Measurements from ENCODE around the gene DNHD1. TPM values are rescaled to one million over a fixed set of nuclear protein-coding genes. Genes with fewer than 3 reads are reported as not detected.

Gene DNHD1
- total RNA-seq, 1 donor from 2014 or later: 7.8 TPM

DNA sequence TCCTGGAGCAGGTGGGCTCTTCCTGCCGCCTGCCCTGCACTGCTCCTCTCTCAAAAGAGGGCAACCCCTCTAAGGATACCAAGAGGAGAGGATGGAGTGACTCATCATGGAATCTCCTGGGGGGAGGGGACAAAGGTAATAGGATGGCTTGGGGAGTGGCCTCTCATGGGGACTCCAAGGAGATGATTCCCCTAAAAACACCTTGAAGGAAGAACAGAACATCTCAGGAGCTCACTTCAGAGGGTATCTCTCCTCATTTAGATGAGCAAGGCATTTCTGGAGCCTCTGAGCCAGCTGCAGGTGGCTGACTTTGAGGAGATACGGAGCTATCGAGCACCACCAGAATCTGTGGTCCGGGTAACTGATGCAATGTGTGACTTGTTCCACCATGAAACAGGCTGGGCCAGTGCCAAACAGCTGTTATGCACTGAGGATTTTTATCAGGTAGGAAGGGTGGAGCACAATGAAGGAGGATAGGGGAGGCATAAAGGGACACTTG lies 66.1 kb downstream of the DNHD1 start:
- DNase-seq (ENCODE audit: low read depth): no peak

DNA sequence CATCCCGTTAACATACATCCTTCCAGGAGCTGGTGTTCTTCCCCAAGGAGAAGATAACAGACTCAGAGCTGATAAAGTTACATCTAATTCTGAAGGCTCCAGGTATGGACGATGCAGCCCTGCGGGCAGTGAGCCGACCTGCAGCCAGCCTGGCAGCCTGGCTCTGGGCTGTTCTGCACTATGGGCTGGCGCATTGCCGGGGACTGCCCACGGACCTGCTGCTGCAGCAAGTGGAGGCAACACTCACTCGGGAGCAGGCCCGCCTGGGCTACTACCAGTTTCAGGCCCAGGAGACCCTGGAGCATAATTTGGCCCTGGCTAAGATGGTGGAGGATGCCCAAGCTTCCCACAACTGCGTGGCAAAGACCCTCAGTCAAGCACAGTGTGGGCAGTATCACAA lies 66.6 kb downstream of the DNHD1 start:
- DNase-seq (ENCODE audit: low read depth): no peak

DNA sequence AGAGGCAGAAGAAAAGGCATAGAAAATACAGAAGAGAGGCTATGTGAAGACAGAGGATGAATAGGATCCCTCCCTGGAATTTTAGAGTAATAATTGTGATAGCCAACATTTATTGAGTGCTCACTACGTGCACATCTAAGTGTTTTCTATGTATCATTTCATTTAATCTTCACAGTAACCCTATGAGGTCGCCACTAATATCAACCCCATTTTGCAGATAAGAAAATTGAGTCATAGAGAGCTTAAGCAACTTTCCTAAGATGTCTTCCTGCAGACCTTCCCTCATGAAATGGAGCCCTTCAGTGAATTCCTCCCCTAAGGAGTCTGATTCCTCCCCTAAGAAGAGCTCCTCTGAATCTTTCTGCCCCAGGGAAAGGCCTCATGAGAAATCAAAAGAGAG lies 68.2 kb downstream of the DNHD1 start:
- no peak for DNase-seq (ENCODE audit: low read depth)

DNA sequence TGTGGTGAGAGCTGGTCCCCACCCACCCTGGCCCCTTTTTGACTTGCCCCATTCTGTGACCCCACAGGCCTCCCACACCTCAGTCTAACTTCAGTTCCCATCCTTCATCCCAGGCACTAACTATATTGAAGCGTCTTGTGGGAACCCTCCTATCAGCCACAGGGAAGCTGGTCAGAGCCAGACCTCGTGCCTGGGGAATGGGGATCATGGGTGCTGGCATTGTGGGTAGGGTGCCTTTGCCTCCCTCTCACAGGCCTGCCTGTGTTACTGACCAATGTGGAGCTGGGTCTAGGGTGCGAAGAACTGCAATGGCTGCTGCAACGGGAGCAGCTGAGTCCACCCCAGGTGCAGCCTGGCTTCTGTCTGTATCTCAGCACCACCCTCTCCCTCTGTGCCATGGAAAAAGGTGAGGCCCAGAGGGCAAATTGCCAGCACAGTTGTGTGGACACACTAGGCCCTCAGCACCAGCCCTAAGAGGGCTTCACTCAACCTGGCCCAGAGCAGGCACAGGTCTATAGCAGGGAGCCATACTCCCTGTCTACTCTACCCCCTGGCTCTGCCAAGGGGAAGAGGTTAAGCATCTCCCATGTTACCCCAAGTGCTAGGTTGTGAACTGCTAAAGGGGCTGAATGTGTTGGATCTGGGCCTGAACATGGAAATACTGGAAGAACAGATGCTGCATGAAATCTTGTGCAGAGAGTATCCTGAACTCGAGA lies 69.1 kb downstream of the DNHD1 start:
- DNase-seq (ENCODE audit: low read depth): no peak

DNA sequence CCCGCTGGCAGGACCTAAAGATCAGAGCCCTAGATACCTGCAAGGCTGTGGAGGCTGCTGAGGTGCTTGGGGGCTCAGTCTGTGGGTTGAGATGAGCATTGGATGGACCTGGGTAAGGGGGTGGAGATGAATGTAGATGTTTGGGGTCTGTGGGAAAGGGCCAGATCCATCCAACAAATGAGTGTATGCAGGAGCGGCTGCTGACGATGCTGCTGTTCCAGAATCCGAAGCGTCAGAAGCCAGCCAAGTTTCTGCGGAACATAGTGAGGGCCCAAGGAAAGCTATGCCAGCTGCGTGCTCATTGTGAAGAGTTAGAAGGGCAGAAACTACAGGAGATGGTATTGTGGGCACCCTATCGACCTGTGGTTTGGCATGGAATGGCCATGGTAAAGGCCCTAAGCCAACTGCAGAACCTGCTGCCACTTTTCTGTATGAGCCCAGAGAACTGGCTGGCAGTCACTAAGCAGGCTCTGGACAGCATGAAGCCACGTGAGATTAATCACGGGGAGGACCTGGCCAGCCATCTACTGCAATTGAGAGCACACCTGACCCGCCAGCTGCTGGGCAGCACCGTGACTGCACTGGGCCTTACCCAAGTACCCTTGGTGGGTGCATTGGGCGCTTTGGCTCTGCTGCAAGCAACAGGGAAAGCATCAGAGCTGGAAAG lies 69.8 kb downstream of the DNHD1 start:
- peak; percentile 75 for DNase-seq (ENCODE audit: low read depth)

DNA sequence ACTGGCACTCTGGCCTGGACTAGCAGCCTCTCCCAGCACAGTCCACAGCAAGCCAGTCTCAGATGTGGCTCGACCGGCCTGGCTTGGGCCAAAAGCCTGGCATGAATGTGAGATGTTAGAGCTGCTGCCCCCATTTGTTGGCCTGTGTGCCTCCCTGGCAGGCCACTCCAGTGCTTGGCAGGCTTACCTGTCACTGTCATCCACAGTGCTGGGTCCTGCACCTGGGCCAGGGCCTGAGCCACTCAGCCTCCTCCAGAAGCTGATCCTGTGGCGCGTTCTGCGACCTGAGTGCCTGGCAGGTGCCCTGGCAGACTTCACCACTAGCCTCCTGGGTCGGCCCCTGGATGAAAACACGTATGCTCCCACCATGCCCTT lies 70.3 kb downstream of the DNHD1 start:
- no peak for DNase-seq (ENCODE audit: low read depth)

DNA sequence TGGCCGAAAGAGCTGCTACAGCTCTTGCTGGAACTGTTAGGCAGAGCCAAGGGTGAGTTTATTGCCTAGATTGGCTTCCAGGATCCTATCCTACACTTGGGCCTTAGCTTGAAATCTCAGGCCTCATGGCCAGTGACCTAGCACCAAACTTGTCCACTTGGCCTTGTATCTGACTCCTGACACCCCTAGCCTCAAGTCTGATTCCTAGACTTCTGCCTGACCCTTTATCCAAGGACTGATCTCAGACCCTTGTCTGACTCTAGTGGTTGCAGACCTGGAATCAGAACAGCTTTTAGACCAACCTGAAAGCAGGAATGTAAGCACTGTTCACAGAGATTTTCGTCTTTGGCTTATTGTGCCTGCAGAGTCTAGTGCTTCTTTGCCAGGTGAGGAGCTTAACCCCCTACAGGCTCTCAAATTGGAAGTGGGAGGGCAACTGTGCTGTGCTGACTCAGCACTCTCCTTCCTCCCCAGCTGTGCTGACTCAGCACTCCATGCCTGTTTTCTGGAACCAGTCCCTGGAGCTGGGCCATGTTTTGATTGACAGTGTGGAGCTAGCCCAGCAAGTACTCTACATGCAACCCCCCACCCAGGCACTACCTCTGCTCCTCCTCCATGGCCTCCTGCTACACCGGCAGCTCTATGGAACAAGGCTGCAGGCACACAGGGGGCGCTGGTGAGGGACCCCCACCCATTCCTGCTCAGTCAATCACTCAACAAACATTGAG lies 71.3 kb downstream of the DNHD1 start:
- peak; percentile 82 for DNase-seq (ENCODE audit: low read depth)

DNA sequence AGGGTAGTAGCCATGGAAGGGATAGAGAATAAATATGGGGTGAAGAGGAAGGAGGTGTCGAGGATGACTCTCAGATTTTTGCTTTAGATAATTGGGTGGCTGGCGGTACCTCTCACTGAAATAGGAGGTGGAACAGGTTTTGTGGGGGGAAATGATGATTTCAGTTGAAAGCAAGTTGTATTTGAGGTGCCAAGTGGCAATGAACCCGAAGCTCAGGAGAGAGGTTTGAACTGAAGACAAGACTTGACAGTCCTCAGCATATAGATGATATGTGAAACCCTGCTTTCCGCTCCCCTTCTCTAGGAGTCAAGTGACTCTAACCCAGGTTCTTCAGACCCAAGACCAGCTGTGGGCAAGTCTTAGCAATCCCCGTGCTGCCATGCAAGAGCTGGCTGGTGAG lies 72.6 kb downstream of the DNHD1 start:
- no peak for DNase-seq (ENCODE audit: low read depth)

DNA sequence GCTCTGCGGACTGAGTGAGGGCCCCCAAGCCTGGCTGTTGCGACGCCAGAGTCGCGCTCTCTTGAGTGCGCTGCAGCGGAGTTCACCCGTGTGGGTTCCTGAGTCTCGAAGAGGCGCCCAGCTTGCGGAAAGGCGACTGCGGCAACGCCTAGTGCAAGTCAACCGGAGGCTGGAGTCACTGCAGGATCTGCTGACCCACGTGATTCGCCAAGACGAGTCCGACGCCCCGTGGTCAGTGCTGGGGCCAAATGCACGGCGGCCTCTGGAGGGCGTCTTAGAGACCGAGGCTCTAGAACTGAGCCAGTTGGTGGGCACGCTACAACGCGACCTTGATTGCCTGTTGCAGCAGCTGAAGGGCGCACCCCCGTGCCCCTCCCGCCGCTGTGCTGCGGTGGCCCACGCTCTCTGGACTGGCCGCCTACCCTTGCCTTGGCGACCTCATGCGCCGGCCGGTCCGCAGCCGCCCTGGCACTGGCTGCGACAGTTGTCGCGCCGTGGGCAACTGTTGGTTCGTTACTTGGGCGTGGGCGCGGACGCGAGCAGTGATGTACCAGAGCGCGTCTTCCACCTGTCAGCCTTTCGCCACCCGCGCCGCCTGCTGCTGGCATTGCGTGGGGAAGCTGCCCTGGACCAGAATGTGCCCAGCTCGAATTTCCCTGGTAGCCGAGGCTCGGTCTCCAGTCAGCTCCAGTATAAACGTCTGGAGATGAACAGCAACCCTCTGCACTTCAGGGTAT lies 73.8 kb downstream of the DNHD1 start:
- no peak for DNase-seq (ENCODE audit: low read depth)

DNA sequence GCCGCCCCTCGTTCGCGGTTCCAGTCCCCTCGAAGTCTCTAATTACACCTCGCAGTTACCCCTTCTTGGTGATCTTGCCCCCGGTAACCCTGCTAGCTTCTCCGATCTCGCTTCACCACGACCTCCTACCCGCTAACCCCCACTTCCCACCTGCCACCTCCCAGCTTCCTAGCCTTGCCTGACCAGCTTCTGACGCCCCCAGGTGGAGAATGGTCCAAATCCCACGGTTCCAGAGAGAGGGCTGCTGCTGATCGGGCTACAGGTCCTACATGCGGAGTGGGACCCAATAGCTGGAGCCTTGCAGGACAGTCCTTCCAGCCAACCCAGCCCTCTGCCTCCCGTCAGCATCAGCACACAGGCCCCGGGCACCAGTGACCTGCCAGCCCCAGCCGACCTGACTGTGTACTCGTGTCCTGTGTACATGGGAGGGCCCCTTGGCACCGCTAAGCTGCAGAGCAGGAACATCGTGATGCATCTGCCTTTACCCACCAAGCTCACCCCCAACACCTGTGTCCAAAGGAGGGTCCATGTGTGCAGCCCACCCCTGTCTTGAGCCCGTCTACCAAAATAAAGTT lies 74.4 kb downstream of the DNHD1 start:
- DNase-seq (ENCODE audit: low read depth): no peak

DNA sequence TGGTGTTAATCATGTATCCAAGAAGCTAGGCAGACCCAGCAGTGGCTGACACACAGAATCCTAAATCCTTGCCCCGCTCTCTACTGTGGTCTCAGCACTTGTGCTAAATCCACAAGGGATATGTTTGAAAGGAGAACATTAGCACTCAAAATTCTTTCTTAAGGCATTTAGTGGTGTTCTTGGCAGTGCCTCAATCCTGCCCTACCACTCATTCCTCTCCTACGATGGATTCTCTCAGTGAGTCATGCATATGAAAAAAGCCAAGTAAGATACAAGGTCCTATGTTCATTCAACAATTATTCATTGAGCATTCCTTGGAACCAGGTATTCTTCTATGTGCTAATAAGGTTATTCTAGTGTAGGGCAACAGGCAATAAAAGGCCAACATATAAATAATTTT lies 75.1 kb downstream of the DNHD1 start:
- DNase-seq (ENCODE audit: low read depth): peak; percentile 65

DNA sequence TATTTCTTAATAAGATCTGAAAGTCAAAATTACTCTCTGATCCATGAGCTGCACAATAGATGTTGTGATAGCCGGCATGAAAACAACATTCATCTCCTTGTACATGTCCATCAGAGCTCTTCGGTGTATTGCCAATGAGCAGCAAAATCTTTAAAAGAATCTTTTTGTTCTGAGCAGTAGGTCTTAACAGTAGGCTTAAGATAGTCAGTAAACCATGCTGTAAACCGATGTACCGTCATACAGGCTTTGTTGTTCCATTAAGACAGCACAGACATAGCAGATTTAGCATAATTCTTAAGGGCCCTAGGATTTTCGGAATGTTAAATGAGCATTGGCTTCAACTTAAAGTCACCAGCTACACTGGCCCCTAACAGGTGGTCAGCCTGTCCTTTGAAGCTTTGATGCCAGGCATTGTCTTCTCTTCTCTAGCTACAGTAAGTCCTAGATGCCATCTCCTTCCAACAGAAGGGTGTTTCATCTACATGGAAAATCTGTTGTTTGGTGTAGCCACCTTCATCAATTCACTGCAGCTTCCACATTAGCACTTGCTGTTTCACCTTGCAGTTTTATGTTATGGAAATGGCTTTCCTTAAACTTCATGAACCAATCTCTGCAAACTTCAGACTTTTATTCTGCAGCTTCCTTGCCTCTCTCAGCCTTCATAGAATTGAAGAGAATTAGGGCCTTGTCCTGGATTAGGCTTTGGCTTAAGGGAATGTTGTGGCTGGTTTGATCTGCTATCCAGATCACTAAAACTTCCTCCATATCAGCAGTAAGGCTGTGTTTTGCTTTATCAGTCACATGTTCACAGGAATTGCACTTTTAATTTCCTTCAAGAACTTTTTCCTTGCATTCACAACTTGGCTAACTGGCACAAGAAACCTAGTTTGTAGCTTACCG lies 78.0 kb downstream of the DNHD1 start:
- DNase-seq (ENCODE audit: low read depth): no peak

DNA sequence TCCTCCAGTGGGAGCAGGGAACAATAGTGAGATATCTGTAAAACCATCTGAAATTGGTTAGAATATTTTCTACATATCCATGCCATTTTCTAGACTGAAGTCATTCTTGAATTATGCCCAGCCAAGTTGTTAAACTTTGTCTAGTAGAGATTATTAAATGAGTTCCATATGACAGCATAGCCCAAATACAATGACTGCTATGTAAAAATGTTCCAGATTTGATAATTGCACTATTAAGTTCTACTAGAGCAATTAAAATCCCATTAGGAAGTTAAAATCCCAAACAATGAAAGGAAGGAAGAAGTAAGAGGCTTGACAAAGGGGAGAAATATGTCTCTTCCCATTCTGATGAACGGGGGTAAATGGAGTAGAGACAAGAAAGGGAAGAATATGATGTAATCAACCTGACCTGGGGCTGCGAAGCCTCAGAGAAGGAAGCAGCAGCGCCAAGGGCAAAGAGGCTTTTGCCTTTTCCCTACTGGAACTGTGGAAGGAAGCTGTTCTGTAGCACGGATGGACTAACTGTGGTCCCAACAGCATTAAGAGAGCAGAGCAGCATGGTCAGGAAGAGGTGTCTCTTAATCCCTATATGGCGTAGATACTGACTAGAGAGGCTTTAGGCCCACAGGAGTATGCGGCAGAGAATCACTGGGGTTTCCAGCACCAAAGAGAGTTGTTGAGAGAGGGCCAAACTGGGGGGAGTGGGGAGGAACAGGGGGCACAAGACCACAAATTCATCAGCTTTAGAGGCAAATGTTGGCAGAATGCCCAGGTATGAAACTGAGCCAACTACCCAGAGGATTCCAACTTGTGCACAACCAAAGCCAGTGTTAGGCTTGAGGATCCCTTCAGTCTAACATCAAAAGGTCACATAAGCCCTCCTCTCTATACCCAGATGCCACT lies 79.6 kb downstream of the DNHD1 start:
- DNase-seq (ENCODE audit: low read depth): peak; percentile 65

DNA sequence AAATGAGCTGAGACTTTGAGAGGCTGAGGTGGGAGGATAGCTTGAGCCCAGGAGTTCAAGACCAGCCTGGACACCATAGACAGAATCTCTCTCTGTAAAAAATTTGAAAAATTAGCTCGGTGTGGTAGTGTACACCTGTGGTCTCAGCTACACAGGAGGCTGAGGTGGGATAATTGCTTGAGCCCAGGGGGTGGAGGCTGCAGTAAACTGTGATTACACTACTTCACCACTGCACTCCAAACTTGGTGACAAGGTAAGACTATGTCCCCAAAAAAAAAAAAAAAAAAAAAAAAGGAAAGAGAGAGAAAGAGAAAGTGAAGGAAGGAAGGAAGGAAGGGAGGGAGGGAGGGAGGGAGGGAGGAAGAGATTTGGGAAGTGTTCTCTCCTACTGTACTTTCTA lies 81.1 kb downstream of the DNHD1 start:
- DNase-seq (ENCODE audit: low read depth): no peak

DNA sequence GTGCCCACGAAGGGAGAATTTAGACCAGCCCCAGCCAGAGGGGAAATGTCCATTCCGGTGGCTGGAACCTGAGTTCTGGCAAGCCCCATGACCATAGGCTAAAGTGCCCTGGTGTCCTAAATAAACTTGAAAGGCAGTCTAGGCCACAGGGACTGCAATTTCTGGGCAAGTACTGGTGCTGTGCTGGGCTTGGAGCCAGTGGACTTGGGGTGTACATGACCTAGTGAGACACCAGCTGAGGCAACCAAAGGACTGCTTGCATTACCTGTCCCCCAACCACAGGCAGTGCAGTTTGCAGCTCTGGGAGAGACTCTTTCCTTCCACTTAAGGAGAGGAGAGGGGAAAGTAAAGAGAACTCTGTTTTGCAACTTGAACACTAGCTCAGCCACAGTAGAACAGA lies 82.6 kb downstream of the DNHD1 start:
- no peak for DNase-seq (ENCODE audit: low read depth)

DNA sequence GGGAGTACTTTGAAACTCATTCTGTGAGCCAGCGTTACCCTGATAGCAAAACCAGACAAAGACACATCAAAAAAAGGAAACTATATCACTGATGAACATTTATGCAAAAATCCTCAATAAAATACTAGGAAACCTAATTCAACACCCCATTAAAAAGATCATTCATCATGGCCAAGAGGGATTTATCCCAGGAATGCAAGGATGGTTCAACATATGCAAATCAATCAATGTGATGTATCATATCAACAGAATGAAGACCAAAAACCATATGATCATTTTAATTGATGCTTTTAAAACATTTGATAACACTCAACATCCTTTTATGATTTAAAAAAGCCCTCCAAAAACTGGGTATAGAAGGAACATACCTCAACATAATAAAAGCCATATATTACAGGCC lies 86.5 kb downstream of the DNHD1 start:
- no peak for DNase-seq (ENCODE audit: low read depth)

DNA sequence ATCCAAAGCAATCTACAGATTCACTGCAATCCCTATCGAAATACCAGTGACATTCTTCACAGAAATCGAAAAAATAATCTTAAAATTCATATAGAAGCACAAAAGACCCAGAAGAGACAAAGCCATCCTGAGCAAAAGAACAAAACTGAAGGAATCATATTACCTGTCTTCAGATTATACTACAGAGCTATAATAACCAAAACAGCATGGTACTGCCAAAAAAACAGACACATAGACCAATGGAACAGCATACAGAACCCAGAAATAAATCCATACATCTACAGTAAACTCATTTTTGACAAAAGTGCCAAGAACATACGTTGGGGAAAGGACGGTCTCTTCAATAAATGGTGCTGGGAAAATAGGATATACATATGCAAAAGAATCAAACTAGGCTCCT lies 87.4 kb downstream of the DNHD1 start:
- no peak for DNase-seq (ENCODE audit: low read depth)

DNA sequence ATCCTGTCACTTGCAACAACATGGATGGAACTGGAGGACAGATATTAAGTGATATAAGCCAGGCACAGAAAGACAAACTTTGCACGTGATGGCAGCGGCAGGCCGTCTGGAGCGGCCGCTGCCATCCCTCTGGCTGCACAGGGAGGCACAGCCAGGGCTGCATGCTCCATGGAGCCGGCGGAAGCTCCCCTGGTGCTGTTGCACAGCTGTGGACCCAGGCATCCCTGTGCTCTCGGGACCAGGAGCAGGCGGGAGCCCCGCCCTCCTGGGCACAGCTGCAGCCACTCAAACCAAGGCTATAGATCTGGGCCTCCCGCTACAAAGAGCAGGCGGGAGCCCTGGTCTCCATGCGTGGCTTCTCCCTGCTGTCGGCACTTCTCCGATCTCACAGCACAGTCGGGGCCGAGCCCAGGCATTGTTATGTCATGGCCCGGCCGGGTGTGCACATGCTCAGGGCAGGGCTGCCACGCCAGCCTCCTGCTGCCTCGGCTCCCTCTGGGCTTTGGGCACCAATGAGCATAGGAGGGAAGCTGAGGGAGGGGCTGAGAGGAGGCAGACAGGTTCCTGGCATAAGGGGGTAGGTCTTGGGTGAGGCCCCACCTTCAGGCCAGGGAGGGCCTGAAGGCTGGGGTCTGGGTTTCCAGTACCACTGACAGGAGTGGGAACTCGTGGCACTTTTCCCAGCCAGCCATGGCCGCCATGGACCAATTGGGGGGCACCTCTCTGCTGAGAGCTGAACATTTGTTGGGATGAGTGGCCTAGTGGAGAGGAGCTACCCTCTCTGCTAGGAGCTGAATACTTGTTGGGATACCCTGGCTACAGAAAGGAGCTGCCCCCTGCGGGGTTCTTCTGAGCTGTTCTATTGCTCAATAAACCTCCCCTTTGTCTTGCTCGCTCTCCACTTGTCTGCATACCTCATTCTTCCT lies 89.6 kb downstream of the DNHD1 start:
- no peak for DNase-seq (ENCODE audit: low read depth)
